Choroid plexus epithelial cell (primary cell): ENCODE data around the gene SPIRE2.

Experiments
- DNase-seq: peaks from one replicate; pipeline ENCODE4 v3.0.0-alpha.2; 2010; ENCODE audit warnings: low read depth
- H3K4me3 ChIP-seq: 2 replicates; pipeline ENCODE4 v1.5.1; 2011; ENCODE audit warnings: low read depth, mild to moderate bottlenecking, control low read depth, low read length, moderate library complexity
- CTCF ChIP-seq: conservative IDR thresholded peaks from 2 replicates; pipeline ENCODE4 v1.5.1; 2011; ENCODE audit warnings: low read depth, mild to moderate bottlenecking, control low read depth, inconsistent platforms, low read length, moderate library complexity

The SPIRE2 gene

GRCh38 chr16:89837014-89837546 is 8.8 kb downstream of the SPIRE2 start:
- no peak for TF ChIP-seq CTCF
- DNase-seq = no peak
- H3K4me3 ChIP-seq = peak overlapping the region; percentile 52

- no peak for TF ChIP-seq CTCF
- DNase-seq = no peak
- no peak overlapping the region for H3K4me3 ChIP-seq
These were observed 13.0 kb downstream of the SPIRE2 start for GRCh38 chr16:89841275-89841674.

GRCh38 chr16:89842471-89843408 is 14.5 kb downstream of the SPIRE2 start:
- H3K4me3 ChIP-seq = no peak overlapping the region
- no peak for TF ChIP-seq CTCF
- peak; percentile 70 for DNase-seq

GRCh38 chr16:89843409-89844350 is 15.4 kb downstream of the SPIRE2 start:
- DNase-seq = no peak
- no peak for TF ChIP-seq CTCF
- no peak overlapping the region for H3K4me3 ChIP-seq

- TF ChIP-seq CTCF = no peak
- DNase-seq = no peak
- no peak overlapping the region for H3K4me3 ChIP-seq
These were observed 16.6 kb downstream of the SPIRE2 start for GRCh38 chr16:89844739-89845339.

GRCh38 chr16:89845417-89845816 is 17.1 kb downstream of the SPIRE2 start:
- H3K4me3 ChIP-seq = no peak overlapping the region
- TF ChIP-seq CTCF = no peak
- DNase-seq = no peak
